Limb (tissue), 2 donors: Measurements from ENCODE around the gene PRKN.

Source experiments
- DNase-seq, 2 donors: peaks; one replicate each; pipeline ENCODE4 v3.0.0-alpha.2; 2016; ENCODE audit errors: extremely low spot score in 2 of 2

Gene PRKN

DNA sequence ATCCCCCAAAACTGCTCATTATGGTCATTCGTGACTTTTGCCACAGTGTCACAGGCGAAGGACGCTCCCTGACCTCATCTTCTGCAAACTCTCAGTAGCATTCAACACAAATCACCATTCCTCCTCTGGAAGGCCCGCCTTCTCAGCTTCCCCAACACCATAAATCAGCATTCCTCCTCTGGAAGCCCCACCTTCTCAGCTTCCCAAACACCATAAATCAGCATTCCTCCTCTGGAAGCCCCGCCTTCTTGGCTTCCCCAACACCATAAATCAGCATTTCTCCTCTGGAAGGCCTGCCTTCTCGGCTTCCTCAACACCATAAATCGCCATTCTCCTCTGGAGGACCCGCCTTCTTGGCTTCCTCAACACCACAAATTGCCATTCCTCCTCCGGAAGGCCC lies 1165.7 kb downstream of the PRKN start:
- DNase-seq: no peak

DNA sequence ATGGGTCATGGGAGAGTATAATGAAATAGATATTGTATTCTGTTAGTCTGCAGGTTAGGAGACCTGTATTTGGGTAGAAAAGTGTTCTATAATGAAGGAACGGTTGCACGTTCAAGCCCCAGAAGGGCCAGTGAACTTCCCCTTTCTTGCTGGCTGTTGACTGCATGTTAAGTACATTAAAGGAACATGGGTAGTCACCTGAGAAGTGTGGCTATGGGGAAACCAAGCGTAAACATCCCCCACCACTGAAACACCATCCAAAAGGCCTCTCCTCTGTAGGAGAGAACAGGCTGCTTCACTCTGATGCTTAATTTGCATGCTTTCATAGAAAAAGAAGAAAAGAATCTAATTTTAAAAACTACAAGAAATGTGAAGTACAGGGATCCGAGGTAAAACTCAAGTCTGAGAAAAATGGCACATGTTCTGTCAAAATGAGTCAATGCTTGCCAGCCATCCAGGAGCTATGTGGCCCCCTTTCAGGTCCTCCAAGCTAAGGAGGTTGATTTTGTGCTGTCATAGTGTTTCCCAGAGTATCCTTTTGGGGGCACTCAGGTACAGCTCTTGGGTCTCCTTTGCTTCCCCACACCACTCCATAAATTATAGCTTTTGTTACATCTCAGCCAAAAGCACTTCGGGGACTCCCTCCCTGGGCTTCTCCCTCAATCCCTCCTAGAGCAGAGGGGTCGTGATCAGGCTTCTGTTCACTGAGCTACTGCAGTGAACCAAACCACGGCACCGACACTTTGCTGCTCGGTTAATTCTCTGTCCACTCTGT lies 1170.0 kb downstream of the PRKN start:
- no peak for DNase-seq

DNA sequence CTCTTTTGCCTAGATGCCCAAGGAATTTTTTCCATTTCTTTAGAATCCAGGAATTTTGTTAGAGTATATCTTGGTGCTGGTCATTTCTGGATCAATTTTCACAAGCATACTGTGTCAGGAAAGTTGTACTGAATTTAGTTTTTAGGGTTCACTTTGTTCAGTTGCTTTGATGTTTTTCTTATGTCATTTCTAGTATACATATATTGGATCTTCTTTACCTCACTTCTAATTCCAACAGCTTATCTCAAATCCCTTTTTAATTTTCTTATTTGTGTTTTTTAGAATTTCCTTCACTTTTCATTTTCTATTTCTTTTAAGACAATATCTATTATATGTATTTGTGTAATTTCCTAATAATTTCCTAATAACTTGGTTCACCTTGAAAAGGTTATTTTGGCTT lies 1172.7 kb downstream of the PRKN start:
- DNase-seq: no peak

DNA sequence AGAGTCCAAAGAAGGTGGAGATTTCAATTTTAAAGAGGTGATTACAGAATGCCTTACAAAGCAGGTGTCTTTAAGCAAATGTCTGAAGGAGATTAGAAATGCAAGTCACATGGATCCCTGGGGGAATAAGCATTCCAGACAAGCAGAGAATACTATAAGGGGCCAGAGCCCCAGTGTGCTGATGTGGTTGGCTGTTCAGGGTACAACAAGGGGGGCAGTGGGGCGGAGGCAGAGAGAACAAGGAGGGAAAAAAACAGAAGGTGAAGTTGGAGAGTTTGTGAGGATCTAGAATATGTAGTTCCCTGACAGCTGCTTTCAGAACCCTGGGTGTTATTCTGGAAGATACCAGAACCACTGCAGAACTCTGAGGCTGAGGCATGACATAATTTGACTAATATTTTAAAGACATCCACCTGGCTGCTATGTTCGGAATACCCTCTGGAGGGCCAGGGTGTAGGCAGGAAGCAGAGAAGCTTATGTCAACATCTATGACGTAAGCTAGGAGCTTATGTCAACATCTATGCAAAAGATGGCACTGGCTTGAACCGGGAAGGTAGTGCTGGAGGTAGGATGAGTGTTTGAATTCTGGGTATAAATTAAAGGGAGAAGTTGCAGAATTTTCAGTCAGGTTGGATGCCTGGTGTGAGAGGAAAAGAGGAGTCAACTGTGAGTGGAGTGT lies 1177.5 kb downstream of the PRKN start:
- DNase-seq: no peak

DNA sequence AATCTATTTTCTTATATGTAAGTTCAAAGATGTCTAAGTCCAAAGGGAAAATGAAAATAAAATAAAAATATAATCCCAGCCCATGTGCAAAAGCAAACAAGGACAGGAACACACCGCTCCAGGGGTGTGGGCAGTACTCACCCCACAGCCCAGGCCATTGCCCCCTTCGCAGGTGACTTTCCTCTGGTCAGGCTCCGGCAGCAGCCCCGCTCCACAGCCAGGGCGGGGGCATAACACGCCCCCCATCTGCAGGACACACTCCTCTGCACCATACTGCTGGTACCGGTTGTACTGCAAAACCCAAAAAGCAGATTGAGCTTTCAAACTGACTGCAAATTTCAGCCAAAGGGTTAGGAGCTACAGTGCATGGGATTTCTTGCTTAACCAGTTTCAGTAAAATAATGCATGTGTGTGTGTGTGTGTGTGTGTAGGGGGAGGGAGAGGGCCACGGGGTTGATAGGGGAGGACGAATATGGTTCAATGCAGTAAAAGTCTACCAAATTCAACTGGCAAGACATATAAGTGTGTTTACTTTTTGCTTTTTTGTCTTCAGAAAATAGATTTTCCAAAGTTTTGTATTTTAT lies 1178.8 kb downstream of the PRKN start:
- no peak for DNase-seq

DNA sequence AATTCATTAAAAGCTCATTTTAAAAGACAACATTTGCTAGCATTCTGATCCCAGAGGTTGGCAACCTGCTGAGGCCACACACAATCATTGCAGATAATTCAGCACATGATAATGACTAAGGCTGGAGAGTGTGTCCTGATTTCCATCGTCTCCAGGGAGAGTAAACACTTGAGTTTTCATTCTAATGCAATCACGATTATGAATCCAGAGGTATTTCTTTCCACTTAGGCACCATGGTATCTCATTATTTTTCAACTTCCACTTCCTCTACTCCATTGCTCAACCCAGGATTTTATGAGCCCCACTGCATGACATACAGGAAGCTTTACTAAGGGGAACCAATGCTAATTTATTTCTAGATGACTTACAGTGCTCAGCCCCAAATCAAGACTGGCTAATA lies 1179.9 kb downstream of the PRKN start:
- DNase-seq: no peak

DNA sequence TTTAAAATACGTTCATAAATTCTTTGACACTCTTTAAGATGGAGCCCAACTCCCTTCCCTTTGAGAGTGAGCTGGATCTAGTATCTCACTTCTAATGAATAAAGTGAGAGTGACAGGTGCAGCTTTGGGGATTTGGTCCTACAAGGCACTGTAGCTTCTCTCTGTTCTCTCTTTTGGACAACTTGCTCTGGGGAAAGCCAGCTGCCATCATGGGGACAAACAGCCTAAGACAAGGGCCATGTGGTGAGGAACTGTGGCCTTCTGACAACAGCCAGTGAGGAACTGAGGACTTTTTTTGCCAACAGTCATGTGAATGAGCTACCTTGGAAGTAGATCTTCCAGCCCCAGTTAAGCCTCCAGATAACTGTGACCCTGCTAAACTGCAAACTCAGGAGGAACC lies 1180.9 kb downstream of the PRKN start:
- no peak for DNase-seq

DNA sequence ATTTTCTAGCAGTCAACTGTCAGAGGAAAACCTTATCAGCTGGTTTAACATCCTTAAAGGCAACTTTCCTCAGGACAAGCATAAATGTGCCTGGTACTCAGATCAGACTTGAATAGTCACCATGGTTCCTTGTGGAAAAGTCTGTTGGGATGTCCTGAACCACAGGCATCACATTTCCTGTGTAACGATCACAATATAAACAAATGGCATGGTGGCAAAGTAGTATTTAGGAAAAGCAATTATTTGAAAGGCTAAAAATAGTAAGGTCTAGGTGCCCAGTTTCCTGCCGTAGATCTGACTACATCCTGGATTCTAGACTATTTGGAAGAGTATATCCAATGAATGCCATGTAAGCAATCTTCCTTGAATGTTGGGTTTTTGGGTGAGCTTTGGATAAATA lies 1181.8 kb downstream of the PRKN start:
- no peak for DNase-seq

DNA sequence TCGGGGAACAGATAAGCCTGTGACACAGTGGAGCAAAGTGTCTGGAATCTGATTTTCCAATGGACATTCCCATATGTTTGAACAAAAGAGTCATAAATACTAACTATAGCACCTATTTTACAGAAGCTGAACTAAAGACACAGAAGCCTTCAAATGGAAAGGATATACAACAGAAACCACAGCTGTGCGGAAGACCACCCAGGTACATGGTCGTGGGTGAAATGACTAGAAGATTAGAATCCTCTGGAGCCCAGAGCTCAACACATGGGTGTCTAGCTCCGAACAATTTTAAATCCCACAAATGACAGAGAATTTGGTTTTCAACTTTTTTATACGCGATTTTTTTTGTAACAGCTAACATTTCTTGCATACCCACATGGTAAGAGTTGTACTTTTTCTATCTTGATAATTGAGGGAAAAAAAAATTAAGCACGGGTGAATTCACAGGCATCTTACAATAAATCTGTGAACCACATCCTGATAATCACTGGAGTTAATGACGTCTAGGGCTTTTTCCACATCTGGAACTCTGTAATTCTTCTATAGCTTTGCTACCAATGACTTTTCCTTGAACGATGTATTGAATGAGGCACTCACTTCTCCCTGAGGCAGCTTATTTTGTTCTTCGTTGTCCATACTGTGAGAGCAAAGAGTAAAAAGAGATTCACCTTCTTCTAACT lies 1182.6 kb downstream of the PRKN start:
- peak in 1 of 2 donors; percentile 27 for DNase-seq

DNA sequence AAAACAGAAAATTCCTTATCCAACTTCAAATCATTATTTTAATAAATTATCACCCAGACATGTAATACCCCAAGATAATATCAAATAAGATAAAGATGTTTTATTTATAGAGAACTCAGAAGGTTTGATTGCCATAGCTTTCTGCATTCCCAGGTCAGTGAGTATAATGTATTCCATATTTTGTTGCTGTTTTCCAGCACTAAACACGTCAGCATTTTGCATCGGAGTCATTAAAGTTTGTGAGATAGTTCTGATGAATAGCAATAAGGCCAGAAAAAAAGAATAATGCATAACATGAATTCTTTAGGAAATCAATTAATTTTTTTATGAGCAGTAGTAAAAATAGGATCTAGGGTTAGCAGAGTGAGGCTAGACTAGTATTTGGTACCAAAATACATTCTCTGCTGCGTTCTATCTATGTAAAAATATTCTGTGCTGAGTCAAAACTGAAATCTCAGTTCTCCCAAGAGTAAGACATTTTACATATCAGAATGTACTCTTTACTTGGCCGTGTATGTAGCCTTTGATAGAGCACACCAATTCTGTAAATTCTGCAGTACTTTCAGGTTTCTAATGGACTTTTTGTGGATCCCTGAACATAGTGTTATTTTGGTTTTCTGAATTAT lies 1183.8 kb downstream of the PRKN start:
- DNase-seq: no peak

DNA sequence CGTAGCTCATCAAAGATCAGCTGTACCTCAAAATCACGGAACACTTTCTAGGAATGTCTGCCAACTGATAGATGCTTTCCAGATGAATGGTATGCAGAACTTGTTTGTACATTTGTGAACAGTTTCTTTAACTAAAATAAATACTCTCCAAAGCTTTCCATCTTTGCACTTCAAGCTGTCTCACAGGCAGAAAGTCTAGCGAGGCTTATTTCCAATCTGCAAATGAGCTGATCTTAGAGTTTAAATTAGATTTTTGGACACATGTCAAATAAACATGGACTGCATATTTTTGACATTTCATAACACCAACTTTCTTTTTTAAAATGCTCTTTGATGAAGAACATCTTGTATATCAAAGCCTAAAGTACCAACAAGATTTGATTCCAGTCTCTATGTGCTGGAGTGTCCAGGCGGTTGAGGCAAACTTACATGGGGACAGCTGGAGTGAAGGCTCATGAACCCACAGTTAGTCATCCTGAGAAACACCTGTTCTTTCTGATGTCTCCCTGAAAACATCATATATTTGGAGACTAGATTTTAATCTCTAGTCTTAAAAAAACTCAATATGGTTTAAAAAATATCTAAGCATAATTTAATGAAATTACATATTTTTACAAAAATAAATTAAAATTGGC lies 1185.1 kb downstream of the PRKN start:
- DNase-seq: no peak

DNA sequence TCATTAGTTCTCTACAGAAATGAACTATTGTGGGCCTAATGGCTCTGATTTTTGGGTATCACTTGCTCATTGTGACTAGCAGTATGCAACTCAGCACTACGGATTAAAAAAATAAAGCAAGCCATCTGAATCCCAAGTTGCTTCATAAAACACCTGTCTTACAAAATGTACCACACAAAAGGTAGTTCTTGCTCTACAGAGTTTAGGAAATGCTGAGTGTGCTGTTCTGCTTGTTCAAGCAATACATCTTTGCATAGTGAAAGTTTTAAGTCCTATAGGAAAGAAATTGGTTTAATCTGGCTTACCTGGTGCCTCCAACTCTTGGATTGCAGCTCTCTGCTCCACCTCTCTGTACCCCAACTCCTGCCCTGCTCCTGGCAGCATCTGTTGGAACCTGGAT lies 1187.0 kb downstream of the PRKN start:
- DNase-seq: no peak

DNA sequence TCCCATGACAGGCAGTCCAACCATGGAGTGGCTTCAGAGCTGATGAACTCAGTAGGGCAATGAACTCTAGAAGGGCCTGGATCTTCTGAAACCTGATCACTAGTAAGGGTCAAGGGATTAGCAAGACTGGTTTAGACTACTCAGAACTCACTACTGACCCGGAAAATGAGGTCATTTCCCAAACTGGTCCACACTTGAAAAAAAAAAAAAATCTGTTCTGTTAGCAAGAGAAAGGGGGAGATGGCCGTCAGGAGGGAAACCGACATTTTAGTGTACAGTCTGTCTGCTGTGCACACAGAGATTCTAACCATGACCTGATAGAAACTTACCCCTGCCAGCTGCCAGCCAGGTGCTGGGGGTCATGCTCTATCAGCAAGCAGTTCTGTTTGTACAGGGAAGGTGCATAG lies 1191.3 kb downstream of the PRKN start:
- no peak for DNase-seq

DNA sequence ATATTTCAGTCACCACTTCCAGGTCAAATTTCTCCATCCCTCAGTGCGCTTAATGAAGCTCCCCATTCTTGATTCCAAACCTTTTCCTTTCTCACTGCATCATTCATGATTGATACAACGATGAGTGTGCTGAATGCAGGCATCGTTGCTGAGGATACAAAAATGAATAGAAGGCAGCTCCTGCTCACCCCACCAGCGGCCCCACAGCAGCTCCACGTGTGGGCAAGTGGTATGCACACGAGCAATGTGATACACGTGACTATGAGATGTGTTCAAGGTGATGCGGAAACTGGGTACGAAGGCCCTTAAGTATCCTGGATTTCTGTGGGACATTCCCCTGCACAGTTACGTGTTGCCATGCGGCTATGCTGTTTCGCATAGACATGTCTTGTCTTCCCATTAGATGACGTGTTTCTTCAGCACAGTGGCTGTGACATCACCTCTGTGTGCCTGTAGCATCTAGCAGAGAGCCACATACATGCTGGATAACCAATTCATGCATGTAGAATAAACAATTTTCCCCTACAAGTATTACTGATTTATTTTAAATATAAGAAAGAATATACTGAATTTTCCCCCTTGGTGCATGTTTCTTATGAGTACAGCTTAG lies 1193.2 kb downstream of the PRKN start:
- no peak for DNase-seq

DNA sequence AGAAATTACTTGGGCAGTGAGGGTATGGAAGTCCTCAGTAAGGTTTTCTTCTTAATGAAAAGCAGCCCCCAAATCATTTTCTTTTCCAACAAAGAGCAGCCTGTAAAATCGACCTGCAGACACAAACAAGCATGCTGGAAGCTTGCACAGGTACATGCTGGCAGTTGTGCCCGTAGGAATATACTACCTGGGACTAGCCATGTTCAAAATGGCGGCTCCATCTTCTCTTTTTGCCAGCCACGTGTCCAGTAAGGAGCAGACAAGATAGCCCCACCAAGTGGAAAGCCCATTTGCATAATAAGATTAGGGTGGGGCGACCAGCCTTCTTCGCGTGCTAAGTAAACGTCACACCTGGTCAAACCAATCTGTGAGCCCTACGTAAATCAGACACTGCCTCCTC lies 1194.3 kb downstream of the PRKN start:
- no peak for DNase-seq

DNA sequence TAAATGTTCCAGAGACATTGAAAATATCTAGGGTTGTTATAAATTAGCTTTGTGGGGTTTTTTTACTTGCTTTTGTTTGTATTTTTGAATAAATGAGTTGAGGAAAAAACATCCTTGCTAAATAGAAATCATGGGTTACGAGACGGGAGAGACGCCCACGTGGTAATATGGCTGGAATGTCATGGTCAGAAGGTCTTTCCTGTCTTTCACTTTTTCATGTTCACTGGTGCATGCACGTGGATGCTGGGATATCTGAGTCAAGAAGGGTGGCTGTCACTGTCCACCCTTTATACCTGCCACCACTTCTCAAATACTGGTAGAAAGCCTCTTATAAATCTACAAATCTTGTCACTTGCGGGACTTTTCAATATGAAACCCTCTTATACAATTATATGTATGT lies 1195.0 kb downstream of the PRKN start:
- DNase-seq: no peak

DNA sequence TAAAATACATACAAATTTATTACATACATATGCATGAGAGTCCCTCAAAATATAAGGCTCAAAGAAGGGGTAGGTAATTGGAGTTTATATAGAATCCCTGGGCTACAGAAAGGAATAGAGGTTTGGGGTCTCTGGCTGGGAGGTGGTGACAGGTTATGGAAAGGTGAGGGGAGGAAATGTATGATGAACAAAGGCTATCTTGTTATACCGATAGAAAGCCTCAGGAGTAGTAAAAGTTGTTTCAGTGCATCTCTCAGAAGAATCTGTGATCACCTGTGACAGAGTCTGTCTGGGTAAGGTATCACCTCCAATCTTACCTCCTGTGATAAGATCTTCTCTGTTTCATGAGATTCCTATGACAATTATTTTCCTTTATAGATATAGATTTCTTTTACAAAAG lies 1200.8 kb downstream of the PRKN start:
- no peak for DNase-seq

DNA sequence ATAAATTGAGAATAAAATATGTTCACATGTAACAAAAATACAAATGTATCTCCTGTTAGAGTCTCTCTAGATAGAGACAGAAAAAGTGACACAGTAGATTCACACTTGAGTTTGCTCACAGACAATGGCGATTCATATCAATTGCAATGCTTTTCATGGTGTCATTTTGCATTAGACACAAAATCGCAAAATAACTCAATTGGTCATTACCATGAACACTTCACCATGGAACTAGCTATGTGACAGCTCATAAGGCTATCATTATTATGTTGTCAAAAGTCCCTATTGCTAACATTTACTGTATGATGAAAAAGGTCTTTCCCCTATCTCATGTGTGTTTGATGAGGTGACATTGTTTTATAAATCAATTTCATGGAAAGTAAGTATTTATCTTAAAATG lies 1204.2 kb downstream of the PRKN start:
- no peak for DNase-seq

DNA sequence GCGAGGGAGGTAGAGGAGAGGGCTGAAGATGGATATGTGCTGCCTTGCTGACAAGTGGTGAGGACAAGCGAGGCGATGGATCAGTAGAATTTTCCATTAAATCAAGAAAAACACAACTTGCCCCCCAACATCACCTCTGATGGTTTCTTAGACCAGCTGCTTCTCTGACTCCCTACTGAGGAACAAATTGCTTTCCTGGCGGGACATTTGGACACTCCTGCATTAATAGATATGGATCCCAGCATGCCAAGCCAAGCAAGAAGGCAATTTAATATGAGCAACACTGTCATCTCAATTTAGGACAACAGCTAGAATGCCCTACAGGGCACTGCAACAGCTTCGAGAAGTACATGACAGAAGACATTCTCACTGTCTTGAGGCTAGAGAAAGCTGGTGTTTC lies 1205.3 kb downstream of the PRKN start:
- DNase-seq: no peak

DNA sequence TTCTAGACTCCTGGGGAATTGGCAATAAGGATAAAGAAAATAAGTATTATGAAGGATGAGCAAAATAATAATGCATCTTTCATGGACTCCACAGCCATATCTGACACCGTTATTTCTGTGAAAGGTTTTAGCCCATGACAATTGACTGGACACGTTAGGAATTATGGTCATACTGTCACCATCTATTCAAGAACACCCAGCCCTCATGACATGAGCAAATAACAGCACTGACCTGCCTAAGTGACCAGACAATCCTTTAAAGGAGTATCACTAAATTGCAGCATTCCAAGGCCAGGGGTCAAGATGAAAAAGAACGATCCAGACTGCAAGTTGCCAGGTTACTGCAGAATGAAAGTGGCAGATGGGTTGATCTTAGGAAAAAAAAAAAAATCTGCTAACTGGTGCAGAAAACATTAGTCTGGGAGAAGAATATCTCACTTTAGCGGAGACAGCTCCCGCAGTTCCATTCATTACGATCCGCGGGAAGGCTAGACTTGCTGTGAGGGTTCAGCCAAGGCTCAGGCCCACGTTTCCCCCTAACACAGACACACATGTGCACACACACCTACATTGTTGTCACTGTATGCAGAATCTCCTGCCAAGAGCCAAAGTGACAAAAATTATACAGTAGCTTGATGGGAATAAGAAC lies 1216.0 kb downstream of the PRKN start:
- DNase-seq: peak in 1 of 2 donors; percentile 38
